Type B pancreatic cell (in vitro differentiated cells): ENCODE data around the gene PRKCQ. TPM values are rescaled to one million over a fixed set of nuclear protein-coding genes. Genes with fewer than 3 reads are reported as not detected.

ENCODE experiments used
- DNase-seq: peaks from one replicate; pipeline ENCODE4 v3.0.0; 2021; ENCODE audit warnings: mixed read lengths; ENCODE audit not compliant: unreplicated experiment; ENCODE audit errors: extremely low spot score
- H3K27ac Mint-ChIP-seq: 2 replicates; pipeline ENCODE4 v1.8.0; 2021; ENCODE audit warnings: mild to moderate bottlenecking, mixed read lengths
- H3K27me3 Mint-ChIP-seq: 2 replicates; pipeline ENCODE4 v1.8.0; 2021; ENCODE audit warnings: mixed read lengths
- H3K36me3 Mint-ChIP-seq: 2 replicates; pipeline ENCODE4 v1.8.0; 2021; ENCODE audit warnings: mixed read lengths
- H3K4me1 Mint-ChIP-seq: one replicate; pipeline ENCODE4 v1.8.0; 2021; ENCODE audit warnings: mixed read lengths; ENCODE audit not compliant: unreplicated experiment
- H3K4me3 Mint-ChIP-seq: 2 replicates; pipeline ENCODE4 v1.8.0; 2021; ENCODE audit warnings: mild to moderate bottlenecking, mixed read lengths
- H3K9me3 Mint-ChIP-seq: 2 replicates; pipeline ENCODE4 v1.8.0; 2021; ENCODE audit warnings: mixed read lengths
- total RNA-seq: library from RNA; stranded (reverse); gene quantifications from 2 replicates; pipeline ENCODE4 v1.2.1, GENCODE V29; 2021; ENCODE audit warnings: low replicate concordance
- TF ChIP-seq, protein P1 (sequence below): fragments of 200-600 bp; sonication (generic); conservative IDR thresholded peaks from 2 replicates; pipeline ENCODE4 v1.5.0; 2021; ENCODE audit warnings: antibody characterized with exemption, mild to moderate bottlenecking

PRKCQ gene
- total RNA-seq, 1 donor from 2014 or later = 2.0 TPM

DNA sequence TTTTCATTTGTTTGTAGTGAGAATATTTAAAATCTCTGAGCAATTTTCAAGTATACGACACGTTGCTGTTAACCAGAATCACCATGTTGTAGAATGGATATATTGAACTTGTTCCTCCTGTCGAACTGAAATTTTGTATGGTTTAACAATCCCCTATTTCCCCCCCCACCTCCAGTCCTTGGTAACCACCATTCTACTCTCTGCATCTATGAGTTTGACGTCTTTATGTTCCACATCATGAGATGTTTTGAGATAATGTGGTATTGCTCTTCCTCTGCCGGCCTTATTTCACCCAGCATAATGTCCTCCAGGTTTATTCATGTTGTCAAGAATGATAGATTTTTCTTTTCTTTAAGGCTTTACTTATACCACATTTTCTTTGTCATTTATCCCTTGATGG, 17.4 kb upstream of the PRKCQ start:
- Mint-ChIP-seq H3K36me3 (no peaks in the 10 kb centered on the region), H3K27ac (no peak overlapping the region), H3K4me1 (no peaks in the 10 kb centered on the region), H3K27me3 (peaks cover 21% of the 10 kb centered on the region), H3K9me3 (no peaks in the 10 kb centered on the region), H3K4me3 (no peak overlapping the region)
- TF ChIP-seq, protein P1, sequence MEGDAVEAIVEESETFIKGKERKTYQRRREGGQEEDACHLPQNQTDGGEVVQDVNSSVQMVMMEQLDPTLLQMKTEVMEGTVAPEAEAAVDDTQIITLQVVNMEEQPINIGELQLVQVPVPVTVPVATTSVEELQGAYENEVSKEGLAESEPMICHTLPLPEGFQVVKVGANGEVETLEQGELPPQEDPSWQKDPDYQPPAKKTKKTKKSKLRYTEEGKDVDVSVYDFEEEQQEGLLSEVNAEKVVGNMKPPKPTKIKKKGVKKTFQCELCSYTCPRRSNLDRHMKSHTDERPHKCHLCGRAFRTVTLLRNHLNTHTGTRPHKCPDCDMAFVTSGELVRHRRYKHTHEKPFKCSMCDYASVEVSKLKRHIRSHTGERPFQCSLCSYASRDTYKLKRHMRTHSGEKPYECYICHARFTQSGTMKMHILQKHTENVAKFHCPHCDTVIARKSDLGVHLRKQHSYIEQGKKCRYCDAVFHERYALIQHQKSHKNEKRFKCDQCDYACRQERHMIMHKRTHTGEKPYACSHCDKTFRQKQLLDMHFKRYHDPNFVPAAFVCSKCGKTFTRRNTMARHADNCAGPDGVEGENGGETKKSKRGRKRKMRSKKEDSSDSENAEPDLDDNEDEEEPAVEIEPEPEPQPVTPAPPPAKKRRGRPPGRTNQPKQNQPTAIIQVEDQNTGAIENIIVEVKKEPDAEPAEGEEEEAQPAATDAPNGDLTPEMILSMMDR = no peak
- DNase-seq = no peak

DNA sequence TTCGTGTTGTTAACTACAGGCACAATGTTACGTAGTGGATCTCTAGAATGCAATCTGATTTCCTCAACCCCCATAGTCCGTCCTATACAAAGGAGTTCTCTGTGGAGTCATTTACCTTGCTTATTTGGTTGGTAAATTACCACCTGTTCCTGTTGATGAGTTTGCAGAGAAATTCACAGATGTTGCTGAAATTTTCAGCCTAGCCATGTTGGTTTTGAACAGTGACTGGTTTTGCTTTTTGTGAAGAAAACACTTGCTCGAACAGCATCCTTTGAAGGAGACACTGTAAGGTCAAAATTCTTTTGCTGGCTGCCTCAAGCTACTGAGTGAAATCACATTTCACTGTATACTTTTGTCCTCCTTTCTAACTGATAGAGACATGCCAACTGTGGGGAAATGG, 15.4 kb upstream of the PRKCQ start:
- Mint-ChIP-seq H3K9me3 (no peaks in the 10 kb centered on the region), H3K27ac (no peak overlapping the region), H3K4me1 (no peaks in the 10 kb centered on the region), H3K36me3 (no peaks in the 10 kb centered on the region), H3K27me3 (peaks cover 13% of the 10 kb centered on the region), H3K4me3 (no peak overlapping the region)
- no peak for DNase-seq
- TF ChIP-seq, protein P1 = no peak

GRCh38 chr10:6593241-6593671, 13.2 kb upstream of the PRKCQ start:
- TF ChIP-seq, protein P1 = no peak
- Mint-ChIP-seq H3K27ac (no peak overlapping the region), H3K4me3 (no peak overlapping the region), H3K9me3 (no peaks in the 10 kb centered on the region), H3K36me3 (no peaks in the 10 kb centered on the region), H3K27me3 (peaks cover 22% of the 10 kb centered on the region), H3K4me1 (no peaks in the 10 kb centered on the region)
- no peak for DNase-seq

DNA sequence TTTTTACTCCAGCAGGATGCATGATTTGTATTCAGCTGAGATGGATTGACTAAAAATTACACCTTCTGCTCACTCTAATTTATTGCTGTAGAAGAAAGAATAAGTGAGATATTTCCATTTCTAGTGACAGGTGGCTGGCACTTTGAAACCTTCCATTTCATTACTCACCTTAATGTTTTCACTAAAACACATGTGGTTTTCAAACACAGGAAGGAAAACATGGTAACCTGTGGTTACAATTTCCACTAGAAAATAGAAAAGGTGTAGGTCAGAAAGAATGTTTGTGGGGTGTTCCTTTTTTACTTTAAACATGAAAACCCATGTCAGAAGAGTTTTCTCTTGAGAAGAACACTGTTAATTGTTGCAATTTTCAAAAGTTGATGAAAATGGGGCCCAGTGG, 12.0 kb upstream of the PRKCQ start:
- peaks cover 19% of the 10 kb centered on the region for H3K27me3 Mint-ChIP-seq
- no peak for DNase-seq
- H3K4me1 Mint-ChIP-seq = no peaks in the 10 kb centered on the region
- H3K27ac Mint-ChIP-seq = no peak overlapping the region
- no peaks in the 10 kb centered on the region for H3K9me3 Mint-ChIP-seq
- H3K4me3 Mint-ChIP-seq = no peak overlapping the region
- no peaks in the 10 kb centered on the region for H3K36me3 Mint-ChIP-seq
- TF ChIP-seq, protein P1 = no peak

- no peak for DNase-seq
- TF ChIP-seq, protein P1 = no peak
- no peak overlapping the region for H3K4me3 Mint-ChIP-seq
- H3K4me1 Mint-ChIP-seq = no peaks in the 10 kb centered on the region
- no peaks in the 10 kb centered on the region for H3K9me3 Mint-ChIP-seq
- peaks cover 19% of the 10 kb centered on the region for H3K27me3 Mint-ChIP-seq
- no peak overlapping the region for H3K27ac Mint-ChIP-seq
- H3K36me3 Mint-ChIP-seq = no peaks in the 10 kb centered on the region
Observed at GRCh38 chr10:6591668-6592067, 11.6 kb upstream of the PRKCQ start.

DNA sequence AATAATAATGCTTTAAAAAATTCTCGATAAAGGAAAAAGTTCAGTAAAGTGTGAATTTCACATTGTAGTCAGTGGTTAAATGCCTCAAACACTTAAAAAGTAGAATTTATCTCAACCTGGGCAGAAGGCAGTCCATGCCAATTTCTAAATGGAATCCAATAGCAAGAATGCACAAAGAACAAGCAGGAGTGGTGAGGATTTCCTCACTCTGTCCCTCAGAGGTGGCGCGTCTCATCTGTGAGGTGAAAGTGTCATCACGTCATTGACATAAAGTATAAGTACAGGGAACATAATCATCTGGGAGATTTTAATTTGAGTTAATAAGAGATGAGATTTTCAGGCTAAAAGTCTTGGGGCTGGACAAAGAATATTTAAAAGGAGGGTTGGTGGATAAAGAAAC, 10.0 kb upstream of the PRKCQ start:
- H3K36me3 Mint-ChIP-seq = no peaks in the 10 kb centered on the region
- H3K9me3 Mint-ChIP-seq = no peaks in the 10 kb centered on the region
- TF ChIP-seq, protein P1 = no peak
- H3K4me3 Mint-ChIP-seq = no peak overlapping the region
- no peak overlapping the region for H3K27ac Mint-ChIP-seq
- no peaks in the 10 kb centered on the region for H3K4me1 Mint-ChIP-seq
- H3K27me3 Mint-ChIP-seq = peaks cover 19% of the 10 kb centered on the region
- DNase-seq = no peak
